Measurements from ENCODE around the gene AKAP6.

The AKAP6 gene

DNA sequence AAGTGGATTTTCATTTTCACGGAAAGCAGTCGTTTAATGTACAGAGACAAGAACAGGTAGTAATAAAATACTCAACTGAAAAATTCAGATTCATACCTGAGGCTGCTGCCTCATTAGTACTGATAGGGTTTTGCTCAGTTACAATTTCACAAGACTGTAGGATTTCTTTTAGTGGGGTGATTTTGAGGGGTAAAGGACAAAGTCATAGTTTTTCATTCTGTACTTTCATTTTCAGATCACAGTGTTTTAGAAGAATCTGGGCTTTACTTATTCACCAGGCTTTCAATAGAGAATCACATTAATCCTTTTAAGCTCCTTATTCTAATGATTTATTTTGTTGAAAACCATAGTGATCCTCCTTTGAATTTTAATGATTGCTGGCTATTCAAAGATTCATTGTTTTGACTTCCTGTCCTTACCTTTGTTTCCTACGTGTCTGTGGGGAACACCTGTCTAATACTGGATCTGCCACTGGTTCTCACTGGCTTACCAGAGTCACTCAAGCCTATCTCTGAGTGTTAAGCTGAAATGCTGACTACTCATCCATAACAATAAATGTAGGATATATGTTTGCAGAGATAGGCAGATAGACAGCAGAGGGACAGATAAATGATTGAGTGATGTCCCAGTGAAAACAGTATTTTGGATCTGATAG, 365.8 kb downstream of the AKAP6 start:
- no peak for TF ChIP-seq ZFX (IDR thresholded peaks at IDR 0.05)
- H3K27ac ChIP-seq, result no peak overlapping the region

DNA sequence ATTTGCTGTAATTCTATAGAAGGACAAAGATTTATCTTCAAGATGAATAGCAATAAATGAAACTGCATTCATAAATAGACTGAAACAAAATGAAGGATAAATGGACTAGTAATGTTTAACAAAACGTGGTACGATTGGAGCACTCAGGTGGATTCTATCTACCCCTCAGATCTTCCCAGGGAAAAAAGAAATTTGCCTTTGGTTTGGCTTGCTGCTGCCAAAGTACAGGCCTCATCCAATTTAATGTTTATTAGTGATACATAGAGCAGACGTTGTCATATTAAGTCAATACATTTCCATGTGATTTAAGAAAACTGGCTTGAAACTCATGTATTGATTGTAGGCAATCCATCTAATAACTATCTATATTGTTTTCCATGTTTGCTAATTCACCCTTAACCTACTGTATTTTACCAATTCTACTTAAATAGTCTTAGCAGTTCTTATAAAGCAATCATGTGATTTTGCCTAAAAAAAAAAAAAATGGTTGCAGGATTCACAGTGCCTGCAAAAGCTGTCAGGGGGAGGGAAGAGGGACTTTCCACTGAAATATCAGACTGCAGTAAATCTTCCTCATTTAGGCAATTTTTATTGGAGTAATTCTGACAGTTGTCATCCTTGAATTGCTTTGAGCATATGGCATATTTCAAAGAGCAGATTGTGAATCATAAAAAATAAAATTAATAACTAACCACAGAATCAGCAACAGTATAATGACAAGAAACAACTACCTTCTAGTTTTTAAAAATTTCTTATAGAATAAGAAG, 367.4 kb downstream of the AKAP6 start:
- TF ChIP-seq ZFX (IDR thresholded peaks at IDR 0.05), result no peak
- TF ChIP-seq, protein P1, sequence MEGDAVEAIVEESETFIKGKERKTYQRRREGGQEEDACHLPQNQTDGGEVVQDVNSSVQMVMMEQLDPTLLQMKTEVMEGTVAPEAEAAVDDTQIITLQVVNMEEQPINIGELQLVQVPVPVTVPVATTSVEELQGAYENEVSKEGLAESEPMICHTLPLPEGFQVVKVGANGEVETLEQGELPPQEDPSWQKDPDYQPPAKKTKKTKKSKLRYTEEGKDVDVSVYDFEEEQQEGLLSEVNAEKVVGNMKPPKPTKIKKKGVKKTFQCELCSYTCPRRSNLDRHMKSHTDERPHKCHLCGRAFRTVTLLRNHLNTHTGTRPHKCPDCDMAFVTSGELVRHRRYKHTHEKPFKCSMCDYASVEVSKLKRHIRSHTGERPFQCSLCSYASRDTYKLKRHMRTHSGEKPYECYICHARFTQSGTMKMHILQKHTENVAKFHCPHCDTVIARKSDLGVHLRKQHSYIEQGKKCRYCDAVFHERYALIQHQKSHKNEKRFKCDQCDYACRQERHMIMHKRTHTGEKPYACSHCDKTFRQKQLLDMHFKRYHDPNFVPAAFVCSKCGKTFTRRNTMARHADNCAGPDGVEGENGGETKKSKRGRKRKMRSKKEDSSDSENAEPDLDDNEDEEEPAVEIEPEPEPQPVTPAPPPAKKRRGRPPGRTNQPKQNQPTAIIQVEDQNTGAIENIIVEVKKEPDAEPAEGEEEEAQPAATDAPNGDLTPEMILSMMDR (conservative IDR thresholded peaks at IDR 0.05), result no peak
- H3K27ac ChIP-seq, result no peak overlapping the region

DNA sequence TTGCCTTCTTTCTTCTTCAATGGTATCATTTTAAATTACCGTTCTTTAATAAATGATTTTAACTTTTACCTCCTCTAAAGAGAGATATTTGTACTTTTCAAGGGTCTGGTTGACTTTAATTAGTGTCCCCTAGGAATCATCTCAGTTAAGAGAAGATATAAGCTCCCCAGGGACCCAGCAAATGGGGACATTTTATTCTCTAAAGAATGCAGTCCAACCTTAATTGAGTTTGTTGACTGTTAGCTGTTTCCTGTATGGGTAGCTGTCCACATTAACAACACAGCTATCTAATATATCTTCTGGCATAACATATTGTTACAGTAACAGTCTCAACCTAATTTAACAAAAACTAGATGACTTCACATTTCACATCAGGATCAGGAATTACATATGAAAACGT, 368.0 kb downstream of the AKAP6 start:
- TF ChIP-seq ZFX (IDR thresholded peaks at IDR 0.05), result no peak
- TF ChIP-seq, protein P1 (conservative IDR thresholded peaks at IDR 0.05), result no peak
- H3K27ac ChIP-seq, result no peak overlapping the region

DNA sequence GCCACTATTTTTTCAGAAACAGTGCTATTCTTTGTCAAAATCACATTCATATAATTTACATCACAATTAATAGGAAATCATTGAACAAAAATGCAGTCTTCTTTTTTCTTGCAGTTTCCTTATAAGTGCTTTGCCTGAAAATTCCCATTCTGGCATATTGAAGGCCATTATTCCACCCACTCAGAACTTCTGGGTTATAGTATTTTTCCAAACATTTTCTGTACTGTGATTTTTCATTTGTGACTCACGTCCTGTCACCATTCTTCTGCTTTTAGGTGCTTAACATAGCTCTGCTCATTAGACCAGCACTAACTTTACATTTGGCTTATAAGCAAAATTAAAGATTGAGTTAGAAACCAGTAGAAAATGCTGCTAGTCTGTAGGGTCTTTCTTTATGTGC, 368.6 kb downstream of the AKAP6 start:
- TF ChIP-seq, protein P1 (conservative IDR thresholded peaks at IDR 0.05), result no peak
- no peak for TF ChIP-seq ZFX (IDR thresholded peaks at IDR 0.05)
- H3K27ac ChIP-seq, result no peak overlapping the region

DNA sequence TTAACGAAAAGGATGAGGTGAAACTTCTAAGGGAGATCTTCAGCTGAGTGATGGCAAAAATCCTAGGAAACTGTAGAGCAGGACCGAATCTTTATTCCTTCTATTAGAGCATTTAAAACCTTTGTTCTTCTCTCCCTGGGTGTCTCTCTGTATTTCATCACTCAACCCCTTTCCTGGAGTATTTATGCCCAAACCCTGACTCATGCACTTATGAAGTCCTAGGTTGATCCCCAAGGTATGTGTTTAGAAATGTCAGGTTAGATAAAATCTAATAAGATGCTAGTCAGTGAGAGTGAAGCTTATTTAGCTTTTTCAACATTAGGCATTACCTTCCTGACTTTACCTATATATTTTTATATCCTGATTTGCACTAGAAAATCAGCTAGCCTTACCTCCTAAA, 369.7 kb downstream of the AKAP6 start:
- TF ChIP-seq, protein P1 (conservative IDR thresholded peaks at IDR 0.05), result no peak
- TF ChIP-seq ZFX (IDR thresholded peaks at IDR 0.05), result no peak
- H3K27ac ChIP-seq, result no peak overlapping the region

DNA sequence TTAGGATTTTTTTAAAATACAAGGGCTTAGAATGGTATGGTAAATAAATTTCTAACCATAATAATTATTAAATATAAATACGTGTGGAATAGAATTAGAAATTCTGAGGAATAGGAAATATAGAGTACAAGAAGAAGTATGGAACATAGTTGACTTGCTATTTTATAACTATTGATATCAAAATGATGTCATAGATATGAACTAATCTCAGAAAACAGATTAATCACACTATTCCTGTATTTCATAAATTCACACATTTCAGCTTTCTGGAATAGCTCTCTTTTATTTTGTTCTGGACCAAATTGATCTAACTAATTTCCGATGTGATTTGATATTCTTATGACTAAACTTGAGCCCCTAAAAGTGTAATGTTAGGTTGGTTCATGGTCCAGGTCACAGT, 372.4 kb downstream of the AKAP6 start:
- no peak overlapping the region for H3K27ac ChIP-seq
- no peak for TF ChIP-seq ZFX (IDR thresholded peaks at IDR 0.05)
- TF ChIP-seq, protein P1 (conservative IDR thresholded peaks at IDR 0.05), result no peak

DNA sequence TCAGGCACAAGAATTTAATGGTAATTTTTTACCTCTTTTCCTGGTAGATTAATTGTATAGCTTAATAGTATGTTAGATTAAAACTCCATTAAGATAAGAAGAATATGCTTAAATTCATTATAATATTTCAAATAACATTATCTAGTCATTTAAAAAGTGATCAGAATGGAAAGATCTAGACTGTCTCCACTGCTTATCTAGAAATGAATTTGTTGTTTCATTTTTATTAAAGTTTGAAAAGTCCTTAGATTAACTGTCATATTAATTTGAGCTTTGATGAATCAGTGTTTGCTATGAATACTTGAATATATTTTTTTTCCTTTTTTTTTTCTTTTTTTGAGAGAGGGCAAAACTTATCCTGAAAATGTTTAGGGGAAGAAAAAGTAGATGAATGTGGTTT, 373.0 kb downstream of the AKAP6 start:
- TF ChIP-seq ZFX (IDR thresholded peaks at IDR 0.05), result no peak
- TF ChIP-seq, protein P1 (conservative IDR thresholded peaks at IDR 0.05), result no peak
- no peak overlapping the region for H3K27ac ChIP-seq
